Activated CD4-positive, alpha-beta T cell treated with anti-CD3 and anti-CD28 coated beads for 4 hours (primary cell): ENCODE data around the gene KDM4E.
"Not testable (repeated sequence)": the region's sequence is repeated elsewhere in the genome, so short reads cannot be mapped to it uniquely, and the experiment has no call there.

Experiments
- DNase-seq, 2 donors: peaks; one replicate each; pipeline ENCODE4 v3.0.0-alpha.2; 2020

KDM4E gene

DNA sequence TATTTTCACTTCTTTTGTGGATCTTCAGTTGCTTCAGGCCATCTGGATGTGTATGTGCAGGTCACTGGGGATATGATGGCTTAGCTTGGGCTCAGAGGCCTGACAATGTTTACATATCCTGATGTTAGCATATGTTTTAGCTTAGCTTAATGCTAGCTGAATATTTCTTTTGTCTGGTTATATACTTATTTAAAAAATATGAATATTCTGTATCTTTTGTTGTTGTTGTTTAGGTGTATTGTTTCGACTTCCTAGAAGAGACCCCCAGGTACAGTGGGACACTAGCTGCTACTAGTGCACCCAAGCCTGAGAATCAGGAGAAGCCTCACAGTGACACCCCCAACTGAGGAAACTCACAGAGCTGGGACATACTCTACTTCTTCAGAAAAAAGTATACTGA is at the start of gene KDM4E:
Gene KDM4E (plus strand): TSS at position 301 of the 400 bp plus-strand sequence. CDS start 300 bp downstream, outside the sequence.
- no peak for DNase-seq

GRCh38 chr11:94975599-94975998 is 49.5 kb upstream of the KDM4E start:
- no peak for DNase-seq

DNA sequence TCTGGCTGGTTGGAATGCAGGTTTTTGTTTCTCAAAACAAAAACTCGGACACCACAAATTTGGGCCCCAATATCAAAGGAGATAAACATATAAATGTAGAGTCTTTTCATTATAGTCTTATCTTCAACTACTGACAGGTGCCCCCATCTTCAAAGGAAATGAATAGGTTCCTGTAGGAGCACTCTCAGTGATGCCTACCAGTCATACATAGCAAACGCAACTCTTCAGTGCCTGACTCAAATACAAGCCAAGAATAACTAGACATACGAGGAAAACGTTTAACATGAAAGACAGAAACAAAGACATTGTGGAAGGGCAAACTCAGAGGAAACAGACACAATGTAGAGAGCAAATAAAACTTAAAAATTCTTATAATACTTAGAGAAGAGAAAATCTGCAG is 37.7 kb upstream of the KDM4E start:
- DNase-seq: no peak

DNA sequence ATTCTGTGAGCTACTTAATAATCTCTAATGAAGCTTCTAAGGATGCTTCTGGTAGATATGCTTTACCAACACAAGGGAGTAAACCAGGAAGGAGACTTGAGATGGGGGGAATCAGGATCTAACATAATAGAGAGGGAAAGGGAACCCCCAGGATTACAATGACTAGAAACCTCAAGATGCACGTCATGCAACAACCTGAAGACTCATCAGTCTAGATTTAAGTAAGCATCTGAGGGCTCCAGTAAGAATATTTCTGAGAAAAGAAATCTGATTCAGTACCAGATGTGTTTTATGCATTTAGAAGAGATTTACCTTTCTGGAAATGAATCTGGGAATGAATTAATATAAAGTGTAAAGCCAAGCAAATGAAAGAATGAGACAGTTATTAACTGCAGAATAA is 36.3 kb upstream of the KDM4E start:
- DNase-seq: no peak

DNA sequence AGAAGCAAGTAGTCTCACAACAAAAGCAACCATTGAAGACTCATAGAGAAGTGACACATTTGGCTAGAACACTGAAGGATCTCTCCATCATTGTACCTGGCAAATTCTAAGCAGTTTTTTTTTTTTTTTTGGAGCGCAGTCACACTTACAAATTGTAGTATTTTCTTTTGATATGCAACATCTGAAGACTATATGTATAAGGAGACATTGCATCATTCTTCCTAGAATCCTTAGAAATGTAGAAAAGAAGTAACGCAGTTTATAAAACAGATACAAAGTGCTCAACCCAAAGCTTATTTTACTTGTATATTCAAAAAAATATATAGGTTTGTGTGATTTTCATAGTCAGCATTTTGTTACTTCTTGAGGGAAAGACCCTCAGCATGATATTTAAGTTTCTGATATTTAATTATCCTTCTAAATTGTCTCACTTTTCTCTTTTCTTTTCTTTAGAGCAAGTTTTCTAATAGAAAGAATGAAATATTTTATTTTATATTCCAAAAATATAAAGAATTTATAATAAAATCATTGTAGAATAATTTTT is 31.6 kb upstream of the KDM4E start:
- DNase-seq: no peak

DNA sequence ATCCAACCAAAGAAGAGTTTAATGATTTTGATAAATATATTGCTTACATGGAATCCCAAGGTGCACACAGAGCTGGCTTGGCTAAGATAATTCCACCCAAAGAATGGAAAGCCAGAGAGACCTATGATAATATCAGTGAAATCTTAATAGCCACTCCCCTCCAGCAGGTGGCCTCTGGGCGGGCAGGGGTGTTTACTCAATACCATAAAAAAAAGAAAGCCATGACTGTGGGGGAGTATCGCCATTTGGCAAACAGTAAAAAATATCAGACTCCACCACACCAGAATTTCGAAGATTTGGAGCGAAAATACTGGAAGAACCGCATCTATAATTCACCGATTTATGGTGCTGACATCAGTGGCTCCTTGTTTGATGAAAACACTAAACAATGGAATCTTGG is 27.6 kb upstream of the KDM4E start:
- no peak for DNase-seq

- DNase-seq: no peak
Observed at GRCh38 chr11:94998285-94998684, 26.8 kb upstream of the KDM4E start.

GRCh38 chr11:95003716-95004115 is 21.3 kb upstream of the KDM4E start:
- no peak for DNase-seq

- no peak for DNase-seq
Observed at GRCh38 chr11:95005642-95006041, 19.4 kb upstream of the KDM4E start.

- no peak for DNase-seq
Observed at GRCh38 chr11:95011376-95011775, 13.7 kb upstream of the KDM4E start.

DNA sequence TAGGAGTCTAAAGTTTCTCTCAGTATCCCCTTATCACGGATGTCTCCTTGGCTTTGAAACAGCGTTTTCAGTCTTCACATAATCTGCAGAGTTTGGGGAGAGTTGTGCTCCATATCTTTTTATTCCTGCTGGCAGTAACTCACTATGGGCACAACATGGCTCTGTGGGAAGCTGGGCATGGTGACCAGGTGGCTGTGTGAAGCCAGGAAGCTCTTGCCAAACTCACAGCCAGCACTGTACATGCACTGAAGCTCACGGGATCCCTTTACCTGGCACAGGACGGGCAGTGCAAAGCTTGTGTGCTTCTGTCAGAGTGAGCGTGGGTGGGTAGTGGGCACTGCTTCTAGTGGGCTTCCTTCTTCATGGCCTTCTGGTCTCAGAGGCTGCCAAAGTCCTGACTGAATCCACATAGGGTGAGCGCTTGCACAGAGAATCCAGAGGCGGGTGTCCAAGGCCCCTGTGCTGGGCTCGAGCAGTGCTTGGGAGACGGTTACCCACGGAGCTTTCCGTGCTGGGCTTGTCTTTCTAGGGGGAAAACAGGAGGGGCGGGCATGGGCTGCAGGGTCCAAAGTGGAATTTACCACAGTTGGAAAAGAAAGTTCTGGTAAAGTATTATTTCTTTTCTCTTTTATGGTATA is 10.8 kb upstream of the KDM4E start:
- DNase-seq: no peak

- no peak for DNase-seq
Observed at GRCh38 chr11:95016139-95016538, 8.9 kb upstream of the KDM4E start.

GRCh38 chr11:95021468-95021867 is 3.6 kb upstream of the KDM4E start:
- not testable (repeated sequence) for DNase-seq

GRCh38 chr11:95025594-95025993 is 536 bp downstream of the KDM4E start:
- DNase-seq: not testable (repeated sequence)

- DNase-seq: no peak
Observed at GRCh38 chr11:95028357-95028756, 3.3 kb downstream of the KDM4E start.

DNA sequence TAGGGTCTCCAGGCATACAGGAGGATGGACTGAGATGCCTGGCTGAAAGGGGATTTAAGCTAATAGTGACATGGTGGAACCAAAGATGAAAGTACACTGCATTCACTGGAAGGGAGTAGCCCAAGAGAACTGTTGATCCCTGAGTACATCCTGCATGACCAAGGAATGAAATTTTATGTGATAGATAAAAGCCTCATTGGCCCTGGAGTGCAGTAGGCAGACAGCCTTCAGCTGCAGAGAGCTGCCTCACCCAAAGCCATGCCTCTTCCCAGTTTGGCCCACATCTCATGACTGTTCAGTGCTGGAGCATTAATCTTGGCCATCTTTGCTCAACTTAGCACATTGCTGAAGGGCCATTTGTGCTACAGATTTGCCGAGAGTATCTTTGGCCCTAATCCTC is 8.0 kb downstream of the KDM4E start:
- no peak for DNase-seq

GRCh38 chr11:95035316-95035715 is 10.3 kb downstream of the KDM4E start:
- no peak for DNase-seq

- DNase-seq: not testable (repeated sequence)
Observed at GRCh38 chr11:95037356-95038035, 12.4 kb downstream of the KDM4E start.

GRCh38 chr11:95042239-95042638 is 17.2 kb downstream of the KDM4E start:
- no peak for DNase-seq

DNA sequence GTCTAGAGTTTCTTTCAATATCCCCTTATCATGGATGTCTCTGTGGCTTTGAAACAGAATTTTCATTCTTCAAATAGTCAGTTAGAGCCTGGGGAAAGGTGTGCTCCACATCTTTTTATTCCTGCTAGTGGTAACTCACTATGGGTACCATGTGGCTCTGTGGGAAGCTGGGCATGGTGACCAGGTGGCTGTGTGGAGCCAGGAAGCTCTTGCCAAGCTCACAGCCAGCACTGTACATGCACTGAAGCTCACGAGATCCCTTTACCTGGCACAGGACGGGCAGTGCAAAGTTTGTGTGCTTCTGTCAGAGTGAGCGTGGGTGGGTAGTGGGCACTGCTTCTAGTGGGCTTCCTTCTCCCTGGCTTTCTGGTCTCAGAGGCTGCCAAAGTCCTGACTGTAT is 17.8 kb downstream of the KDM4E start:
- DNase-seq: no peak

DNA sequence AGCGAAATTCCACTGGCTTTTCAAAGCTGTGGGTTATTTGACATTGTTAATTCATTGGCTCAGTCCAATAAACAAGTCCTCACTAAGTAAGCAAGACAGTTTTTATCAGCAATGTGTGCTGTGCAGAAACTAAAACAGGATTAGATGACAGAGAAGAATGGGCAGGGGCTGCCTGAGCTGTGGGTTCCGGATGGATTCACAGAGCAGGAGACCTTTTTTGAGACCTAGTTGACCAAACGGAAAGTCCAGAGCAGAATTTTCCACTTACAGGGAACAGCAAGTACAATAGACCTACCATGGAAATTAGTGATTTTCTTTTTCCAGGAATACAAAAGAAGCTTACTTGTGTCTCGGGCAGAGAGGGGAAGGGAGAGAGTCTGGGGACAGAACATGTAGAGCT is 19.0 kb downstream of the KDM4E start:
- no peak for DNase-seq

- DNase-seq: no peak
Observed at GRCh38 chr11:95045812-95046211, 20.8 kb downstream of the KDM4E start.

GRCh38 chr11:95049122-95049521 is 24.1 kb downstream of the KDM4E start, which contains the start of gene KDM4F:
KDM4F (plus strand) TSS chr11:95049422.
- DNase-seq: not testable (repeated sequence)

DNA sequence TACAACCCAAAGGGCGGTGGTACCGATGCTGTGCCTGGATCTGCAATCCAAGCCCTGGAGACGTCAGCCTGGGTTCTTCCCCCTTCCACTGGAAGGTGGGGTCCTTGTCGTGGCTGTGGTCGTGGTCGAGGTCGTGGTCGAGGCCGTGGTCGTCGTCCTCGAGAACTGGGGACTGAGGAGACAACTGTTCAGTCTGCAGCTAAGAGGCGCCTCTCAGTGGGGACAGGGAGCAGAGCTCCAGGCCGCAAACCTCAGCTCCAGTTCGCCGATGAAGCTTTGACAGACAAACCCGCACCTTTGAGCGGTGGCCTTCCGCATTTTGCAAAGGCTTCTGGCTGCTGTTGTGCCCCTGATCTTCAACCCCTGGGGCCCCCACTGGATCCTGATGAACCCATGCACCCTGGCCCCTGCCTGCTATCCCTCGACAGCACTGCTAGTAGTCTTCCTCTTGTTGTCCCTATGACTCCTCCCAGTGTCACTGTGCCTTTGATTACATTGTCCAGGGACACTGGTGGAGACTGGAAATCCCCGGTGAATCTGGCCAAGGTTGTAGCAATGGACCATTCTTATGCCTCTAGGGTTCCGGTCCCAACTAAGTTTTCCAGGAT is 25.6 kb downstream of the KDM4E start:
- DNase-seq: no peak
